NCI-H526 treated with DMSO at 0.1 percent for 48 hours (cell line): ENCODE results near the gene KRTAP25-1.

ENCODE experiments used
- DNase-seq: peaks from one replicate; lab custom pipeline; 2025; lab: John Stamatoyannopoulos, UW

Gene KRTAP25-1

GRCh38 chr21:30248844-30249243 lies 40.5 kb downstream of the KRTAP25-1 start:
- DNase-seq, result no peak

- no peak for DNase-seq
These were observed 44.3 kb downstream of the KRTAP25-1 start for GRCh38 chr21:30245061-30245460.

- DNase-seq, result no peak
These were observed 45.6 kb downstream of the KRTAP25-1 start for GRCh38 chr21:30243691-30244090.

GRCh38 chr21:30240661-30241060 lies 48.7 kb downstream of the KRTAP25-1 start:
- DNase-seq, result no peak
